Upper lobe of right lung (tissue), 1 donor: ENCODE measurements around the gene OPCML. TPM values are rescaled to one million over a fixed set of nuclear protein-coding genes. Genes with fewer than 3 reads are reported as not detected.

Experiments used
- ATAC-seq: fragments of 200-7000 bp; cut with Tn5 transposase; one replicate; pipeline ENCODE4 v1.9.1; 2020; ENCODE audit warnings: mild to moderate bottlenecking, moderate library complexity
- DNase-seq: peaks from one replicate; pipeline ENCODE4 v3.0.0-alpha.2; 2020
- H3K27ac ChIP-seq: fragments of 200-600 bp; one replicate; pipeline ENCODE4 v1.8.0; 2022
- H3K27me3 ChIP-seq: fragments of 200-600 bp; one replicate; pipeline ENCODE4 v1.8.0; 2022; ENCODE audit warnings: mild to moderate bottlenecking
- H3K36me3 ChIP-seq: fragments of 200-600 bp; one replicate; pipeline ENCODE4 v1.8.0; 2022
- H3K4me1 ChIP-seq: fragments of 200-600 bp; one replicate; pipeline ENCODE4 v1.8.0; 2022
- H3K4me3 ChIP-seq: fragments of 200-600 bp; one replicate; pipeline ENCODE4 v1.8.0; 2022; ENCODE audit warnings: mild to moderate bottlenecking
- H3K9me3 ChIP-seq: fragments of 200-600 bp; one replicate; pipeline ENCODE4 v1.8.0; 2022
- intact Hi-C: fragments of 100-400 bp; cut with DNase I; formaldehyde crosslinking; loops from one replicate; pipeline ENCODE4 v1.11.0; 2022
- total RNA-seq: library from RNA; stranded (reverse); fragmentation: NEBNext Ultra II Directional; extraction: Animal tissue kit (Norgen Biotek cat#: 25700); gene quantifications from one replicate; pipeline ENCODE4 v1.2.1, GENCODE V29; 2021
- TF ChIP-seq, protein P1 (sequence below): fragments of 200-600 bp; IDR thresholded peaks from one replicate; pipeline ENCODE4 v1.8.0; 2022; ENCODE audit warnings: antibody characterized with exemption
- donor health status: DM: no; HTN: yes; CAD: no; lungs with severe emphysema.

The OPCML gene
- total RNA-seq, 1 donor from 2014 or later = not detected

DNA sequence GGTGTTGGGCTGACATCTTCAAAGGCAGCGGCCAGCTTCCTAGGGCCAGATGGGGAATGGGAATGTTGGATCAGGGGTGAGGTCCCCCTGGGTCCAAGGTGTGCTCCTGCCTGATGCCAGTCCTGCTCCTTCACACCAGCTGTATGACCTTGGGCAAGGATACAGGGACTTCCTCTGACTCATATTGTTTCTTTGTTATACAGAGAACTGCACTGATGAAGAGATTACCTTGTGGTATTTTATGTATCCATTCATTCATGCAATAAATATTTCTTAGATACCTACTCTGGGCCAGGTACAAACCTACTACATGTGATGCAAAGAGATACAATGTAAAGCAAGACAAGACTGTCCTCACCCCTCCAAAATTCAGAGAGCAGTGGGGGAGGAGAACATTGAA is 3.9 kb upstream of the OPCML start:
- H3K36me3 ChIP-seq = no peaks in the 10 kb centered on the region
- no peaks in the 10 kb centered on the region for H3K9me3 ChIP-seq
- intact Hi-C loops = no loop called here
- TF ChIP-seq, protein P1, sequence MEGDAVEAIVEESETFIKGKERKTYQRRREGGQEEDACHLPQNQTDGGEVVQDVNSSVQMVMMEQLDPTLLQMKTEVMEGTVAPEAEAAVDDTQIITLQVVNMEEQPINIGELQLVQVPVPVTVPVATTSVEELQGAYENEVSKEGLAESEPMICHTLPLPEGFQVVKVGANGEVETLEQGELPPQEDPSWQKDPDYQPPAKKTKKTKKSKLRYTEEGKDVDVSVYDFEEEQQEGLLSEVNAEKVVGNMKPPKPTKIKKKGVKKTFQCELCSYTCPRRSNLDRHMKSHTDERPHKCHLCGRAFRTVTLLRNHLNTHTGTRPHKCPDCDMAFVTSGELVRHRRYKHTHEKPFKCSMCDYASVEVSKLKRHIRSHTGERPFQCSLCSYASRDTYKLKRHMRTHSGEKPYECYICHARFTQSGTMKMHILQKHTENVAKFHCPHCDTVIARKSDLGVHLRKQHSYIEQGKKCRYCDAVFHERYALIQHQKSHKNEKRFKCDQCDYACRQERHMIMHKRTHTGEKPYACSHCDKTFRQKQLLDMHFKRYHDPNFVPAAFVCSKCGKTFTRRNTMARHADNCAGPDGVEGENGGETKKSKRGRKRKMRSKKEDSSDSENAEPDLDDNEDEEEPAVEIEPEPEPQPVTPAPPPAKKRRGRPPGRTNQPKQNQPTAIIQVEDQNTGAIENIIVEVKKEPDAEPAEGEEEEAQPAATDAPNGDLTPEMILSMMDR = no peak
- no peak overlapping the region for H3K4me3 ChIP-seq
- H3K4me1 ChIP-seq = no peaks in the 10 kb centered on the region
- no peak for DNase-seq
- H3K27ac ChIP-seq = no peak overlapping the region
- H3K27me3 ChIP-seq = peaks cover 5% of the 10 kb centered on the region
- ATAC-seq = no peak

DNA sequence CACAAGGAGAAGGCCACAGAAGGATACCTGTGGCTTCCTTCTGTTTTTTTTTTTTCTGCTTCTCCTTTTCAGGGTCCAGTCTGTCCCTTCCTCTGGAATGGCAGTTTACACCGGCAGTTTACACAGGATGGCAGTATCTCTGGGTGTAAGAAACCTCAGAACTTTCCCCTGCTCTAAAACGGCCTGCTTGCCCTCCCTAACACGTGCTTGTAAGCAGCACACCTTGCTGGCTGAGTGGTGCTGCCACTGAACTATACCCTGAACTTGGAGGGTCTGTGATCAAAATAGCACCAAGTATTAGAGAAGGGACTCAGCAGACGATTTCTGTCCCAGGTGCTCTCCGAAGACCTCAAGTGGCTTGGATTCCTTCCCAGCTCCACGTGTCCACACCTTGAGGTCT is 904 bp upstream of the OPCML start:
- Histone ChIP-seq H3K4me1 (no peaks in the 10 kb centered on the region), H3K36me3 (no peaks in the 10 kb centered on the region), H3K27ac (no peak overlapping the region), H3K9me3 (no peaks in the 10 kb centered on the region), H3K27me3 (peaks cover 18% of the 10 kb centered on the region), H3K4me3 (no peak overlapping the region)
- ATAC-seq (no peak), DNase-seq (no peak)
- TF ChIP-seq, protein P1 = no peak
- intact Hi-C loops = no loop called here

DNA sequence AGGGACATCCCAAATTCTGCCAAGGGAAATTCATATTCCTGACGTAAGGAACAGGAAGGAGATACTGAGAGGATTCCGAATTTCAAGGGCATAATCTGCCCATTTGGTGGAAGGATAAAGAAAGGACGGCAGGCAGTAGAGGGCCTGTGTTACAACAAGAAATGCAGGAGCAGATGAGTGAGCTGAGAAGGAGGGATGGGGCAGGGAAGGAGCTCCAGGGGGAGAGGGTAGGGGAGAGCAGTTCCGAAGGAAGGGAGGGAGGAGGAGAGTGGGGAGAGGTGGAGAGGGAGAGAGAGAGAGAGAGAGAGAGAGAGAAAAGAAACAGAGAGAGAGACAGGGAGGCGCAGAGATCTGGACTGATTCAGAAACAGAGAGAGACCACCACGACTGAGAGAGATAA is 843 bp downstream of the OPCML start:
- Histone ChIP-seq H3K4me1 (no peaks in the 10 kb centered on the region), H3K9me3 (no peaks in the 10 kb centered on the region), H3K27ac (no peak overlapping the region), H3K4me3 (no peak overlapping the region), H3K36me3 (no peaks in the 10 kb centered on the region), H3K27me3 (peaks cover 18% of the 10 kb centered on the region)
- ATAC-seq (no peak), DNase-seq (no peak)
- intact Hi-C loops = no loop called here
- TF ChIP-seq, protein P1 = no peak

DNA sequence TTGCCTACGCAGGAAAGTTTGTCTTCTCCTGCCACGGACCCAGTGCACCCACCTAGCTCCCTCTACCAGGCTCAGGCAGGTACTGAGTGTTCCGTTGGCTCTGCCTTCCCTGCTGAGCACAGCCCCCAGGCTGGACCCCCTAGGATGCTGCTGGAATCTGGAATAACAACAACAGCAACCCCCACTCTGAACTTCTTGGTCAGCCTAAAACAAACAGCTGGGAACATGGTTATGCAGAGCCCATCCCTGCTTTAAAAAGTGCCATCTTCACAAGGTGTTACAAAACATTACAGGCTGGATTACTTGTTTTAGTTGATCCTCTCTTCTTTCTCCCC is 1.8 kb downstream of the OPCML start:
- intact Hi-C loops = no loop called here
- H3K27me3 ChIP-seq = peaks cover 18% of the 10 kb centered on the region
- DNase-seq = no peak

DNA sequence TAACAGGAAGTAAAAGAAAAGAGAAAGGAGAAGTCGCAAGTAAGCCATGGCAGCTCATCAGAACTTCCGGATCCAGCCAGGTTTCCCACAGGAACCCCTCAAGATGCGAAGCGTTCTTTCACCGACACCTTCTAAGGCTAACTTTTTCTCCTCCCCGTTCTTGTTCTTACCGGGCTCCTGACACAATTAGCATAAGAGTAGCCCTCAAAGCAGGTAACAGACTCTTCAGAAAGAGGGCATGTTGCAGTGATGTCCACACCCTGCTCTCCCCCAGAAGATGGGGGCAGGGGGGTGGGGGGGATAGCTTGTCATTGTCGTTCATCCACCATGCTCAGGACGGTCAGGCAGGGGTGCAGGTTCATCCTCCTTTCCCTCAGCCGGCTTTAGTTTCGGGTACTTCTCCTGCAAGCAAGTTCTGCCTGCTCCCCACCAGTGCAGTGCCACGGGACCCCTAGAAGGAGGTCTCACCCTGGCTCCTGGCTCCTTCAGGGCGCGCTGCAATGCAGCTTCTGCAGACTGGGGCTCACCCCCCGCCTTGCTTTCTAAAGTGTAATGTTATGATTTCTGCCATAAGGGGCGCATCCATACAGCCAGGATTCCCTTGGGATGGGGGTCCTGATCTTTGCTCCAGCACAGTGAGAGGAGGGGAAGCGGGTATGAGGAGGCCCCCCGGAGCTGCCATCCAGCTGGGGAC is 2.3 kb downstream of the OPCML start:
- no peaks in the 10 kb centered on the region for H3K4me1 ChIP-seq
- H3K4me3 ChIP-seq = no peak overlapping the region
- no peaks in the 10 kb centered on the region for H3K36me3 ChIP-seq
- no peaks in the 10 kb centered on the region for H3K9me3 ChIP-seq
- H3K27ac ChIP-seq = no peak overlapping the region
- intact Hi-C loops = no loop called here
- no peak for DNase-seq
- TF ChIP-seq, protein P1 = no peak
- no peak for ATAC-seq
- H3K27me3 ChIP-seq = peaks cover 18% of the 10 kb centered on the region

More for the DNA sequence above, 1.8 kb downstream of the OPCML start:
- Histone ChIP-seq H3K36me3 (no peaks in the 10 kb centered on the region), H3K4me1 (no peaks in the 10 kb centered on the region), H3K27ac (no peak overlapping the region), H3K9me3 (no peaks in the 10 kb centered on the region), H3K4me3 (no peak overlapping the region)
- no peak for ATAC-seq
- TF ChIP-seq, protein P1 = no peak

DNA sequence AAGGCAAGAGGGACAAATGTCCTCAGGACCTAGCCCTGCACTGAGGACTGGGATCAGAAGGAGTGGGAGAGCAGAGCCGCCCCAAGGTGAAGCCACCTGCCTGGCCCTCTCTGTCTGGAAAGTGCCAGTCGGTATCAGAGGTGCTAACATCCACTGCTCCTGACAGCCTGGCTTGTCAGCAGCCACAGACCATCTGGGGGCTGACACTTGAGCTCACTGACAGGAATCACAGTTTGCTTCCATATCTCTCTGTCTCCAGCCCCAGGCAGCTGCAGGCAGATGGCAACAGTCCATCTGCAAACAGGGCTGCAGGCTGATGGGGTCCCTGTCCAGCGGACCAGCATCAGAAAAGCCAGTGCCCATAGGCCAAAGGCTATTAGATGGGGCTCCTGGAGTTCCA is 5.5 kb downstream of the OPCML start:
- Histone ChIP-seq H3K4me3 (no peak overlapping the region), H3K27me3 (peaks cover 14% of the 10 kb centered on the region), H3K9me3 (no peaks in the 10 kb centered on the region), H3K4me1 (no peaks in the 10 kb centered on the region), H3K36me3 (no peaks in the 10 kb centered on the region), H3K27ac (no peak overlapping the region)
- no peak for ATAC-seq
- no peak for DNase-seq
- TF ChIP-seq, protein P1 = no peak
- intact Hi-C loops = no loop called here
